Measurements from ENCODE around the gene CREB5. TPM values are rescaled to one million over a fixed set of nuclear protein-coding genes. Genes with fewer than 3 reads are reported as not detected.

CREB5 gene
- total RNA-seq, 4 donors from 2014 or later: 0.88 to 31.4 (median 15.9) TPM

DNA sequence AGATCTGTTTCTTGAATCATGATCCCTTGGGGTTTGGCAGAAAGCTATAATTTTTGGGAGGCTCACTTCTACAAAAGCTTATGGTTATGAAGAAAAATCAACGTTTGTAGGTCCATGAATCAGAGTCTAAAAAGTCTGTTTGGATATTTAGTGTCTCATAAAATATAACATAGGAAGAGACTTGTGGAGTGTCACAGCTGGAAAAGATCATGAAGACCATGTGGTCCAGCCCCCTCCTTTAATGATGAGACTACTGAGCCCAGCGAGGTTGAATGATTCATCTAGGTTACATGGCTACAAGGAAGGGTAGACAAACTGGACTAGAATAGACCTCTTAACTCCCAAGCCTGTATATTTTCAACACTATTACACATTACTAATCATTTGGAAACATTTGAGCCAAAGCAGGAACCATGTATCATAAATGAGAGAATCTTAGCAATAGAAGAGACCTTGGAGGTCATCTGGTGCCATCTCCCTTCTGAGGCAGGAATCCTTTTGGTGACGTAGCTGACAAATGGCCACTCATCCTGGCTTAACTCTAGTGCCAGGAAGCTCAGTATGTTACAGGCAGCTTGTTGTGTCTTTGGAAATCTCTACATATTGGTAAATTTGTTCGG is 152.5 kb downstream of the CREB5 start:
- H3K27ac ChIP-seq: no peak overlapping the region
- no peaks in the 10 kb centered on the region for H3K27me3 ChIP-seq
- no peak for DNase-seq
- H3K4me1 ChIP-seq: no peaks in the 10 kb centered on the region
- H3K36me3 ChIP-seq: no peaks in the 10 kb centered on the region
- no peak for TF ChIP-seq POLR2A (IDR thresholded peaks at IDR 0.05)
- TF ChIP-seq, protein P1, sequence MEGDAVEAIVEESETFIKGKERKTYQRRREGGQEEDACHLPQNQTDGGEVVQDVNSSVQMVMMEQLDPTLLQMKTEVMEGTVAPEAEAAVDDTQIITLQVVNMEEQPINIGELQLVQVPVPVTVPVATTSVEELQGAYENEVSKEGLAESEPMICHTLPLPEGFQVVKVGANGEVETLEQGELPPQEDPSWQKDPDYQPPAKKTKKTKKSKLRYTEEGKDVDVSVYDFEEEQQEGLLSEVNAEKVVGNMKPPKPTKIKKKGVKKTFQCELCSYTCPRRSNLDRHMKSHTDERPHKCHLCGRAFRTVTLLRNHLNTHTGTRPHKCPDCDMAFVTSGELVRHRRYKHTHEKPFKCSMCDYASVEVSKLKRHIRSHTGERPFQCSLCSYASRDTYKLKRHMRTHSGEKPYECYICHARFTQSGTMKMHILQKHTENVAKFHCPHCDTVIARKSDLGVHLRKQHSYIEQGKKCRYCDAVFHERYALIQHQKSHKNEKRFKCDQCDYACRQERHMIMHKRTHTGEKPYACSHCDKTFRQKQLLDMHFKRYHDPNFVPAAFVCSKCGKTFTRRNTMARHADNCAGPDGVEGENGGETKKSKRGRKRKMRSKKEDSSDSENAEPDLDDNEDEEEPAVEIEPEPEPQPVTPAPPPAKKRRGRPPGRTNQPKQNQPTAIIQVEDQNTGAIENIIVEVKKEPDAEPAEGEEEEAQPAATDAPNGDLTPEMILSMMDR (IDR thresholded peaks at IDR 0.05): no peak
- no peaks in the 10 kb centered on the region for H3K9me3 ChIP-seq
- H3K4me3 ChIP-seq: no peak overlapping the region

DNA sequence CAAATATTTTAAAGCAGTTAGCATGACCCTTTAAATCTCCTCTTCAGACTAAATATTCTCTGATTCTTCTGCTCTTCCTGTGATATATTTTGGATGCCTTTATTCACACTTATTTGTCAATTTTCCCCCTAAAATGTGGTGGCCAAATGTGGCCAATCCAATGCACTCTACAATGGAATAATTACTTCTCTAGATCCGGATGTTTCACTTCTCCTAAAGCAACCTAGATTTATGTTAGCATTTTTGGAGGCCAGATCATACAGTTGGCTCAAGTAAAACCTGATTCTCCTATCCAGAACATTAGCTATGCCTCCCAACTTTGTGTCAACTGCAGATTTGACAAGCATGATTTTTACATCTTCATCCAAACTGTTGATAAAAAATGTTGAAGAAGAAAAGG is 153.7 kb downstream of the CREB5 start:
- no peak overlapping the region for H3K4me3 ChIP-seq
- DNase-seq: no peak
- no peak overlapping the region for H3K27ac ChIP-seq
- no peak for TF ChIP-seq POLR2A (IDR thresholded peaks at IDR 0.05)
- TF ChIP-seq, protein P1 (IDR thresholded peaks at IDR 0.05): no peak
- H3K36me3 ChIP-seq: no peaks in the 10 kb centered on the region
- no peaks in the 10 kb centered on the region for H3K9me3 ChIP-seq
- H3K4me1 ChIP-seq: no peaks in the 10 kb centered on the region
- no peaks in the 10 kb centered on the region for H3K27me3 ChIP-seq

DNA sequence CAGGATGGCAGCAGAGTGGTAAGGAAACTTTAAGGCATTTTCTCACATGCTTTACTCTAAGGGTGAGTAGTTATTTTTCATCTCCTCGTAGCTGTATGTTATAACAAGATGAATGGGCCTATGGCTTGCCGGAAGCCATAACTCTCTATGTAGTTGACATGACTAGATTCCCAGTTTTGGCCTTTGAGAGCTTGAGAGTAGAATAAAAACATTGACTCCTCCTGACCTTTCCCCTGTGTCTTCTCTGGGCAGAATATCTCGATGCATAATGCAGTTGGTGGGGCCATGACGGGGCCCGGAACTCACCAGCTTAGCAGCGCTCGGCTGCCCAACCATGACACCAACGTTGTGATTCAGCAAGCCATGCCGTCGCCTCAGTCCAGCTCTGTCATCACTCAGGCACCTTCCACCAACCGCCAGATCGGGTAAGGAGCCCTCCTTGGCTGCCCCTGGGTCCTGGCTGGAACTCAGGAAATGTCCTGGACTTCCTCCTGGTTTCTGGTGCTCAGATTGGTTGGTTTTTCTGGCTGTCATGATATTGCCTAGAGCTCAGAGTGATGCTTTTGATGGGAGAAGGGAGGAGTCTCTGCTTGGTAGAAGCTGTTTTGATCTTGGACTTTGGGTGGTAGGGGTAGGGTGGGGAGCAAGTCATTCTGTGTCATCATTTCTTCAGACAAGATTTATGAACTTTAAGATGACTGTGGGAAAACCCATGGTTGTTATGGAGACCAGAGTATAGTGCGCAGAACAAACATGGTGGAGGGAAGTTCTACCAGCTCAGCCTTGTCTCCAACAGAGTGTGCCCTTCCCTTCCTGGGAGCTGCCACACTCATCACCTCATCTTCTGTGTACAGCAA is 158.0 kb downstream of the CREB5 start:
- TF ChIP-seq, protein P1 (IDR thresholded peaks at IDR 0.05): no peak
- TF ChIP-seq POLR2A (IDR thresholded peaks at IDR 0.05): no peak
- H3K4me1 ChIP-seq: no peaks in the 10 kb centered on the region
- DNase-seq: peak in 1 of 3 donors; percentile 18
- H3K36me3 ChIP-seq: no peaks in the 10 kb centered on the region
- no peaks in the 10 kb centered on the region for H3K9me3 ChIP-seq
- no peak overlapping the region for H3K4me3 ChIP-seq
- H3K27ac ChIP-seq: no peak overlapping the region
- H3K27me3 ChIP-seq: no peaks in the 10 kb centered on the region

DNA sequence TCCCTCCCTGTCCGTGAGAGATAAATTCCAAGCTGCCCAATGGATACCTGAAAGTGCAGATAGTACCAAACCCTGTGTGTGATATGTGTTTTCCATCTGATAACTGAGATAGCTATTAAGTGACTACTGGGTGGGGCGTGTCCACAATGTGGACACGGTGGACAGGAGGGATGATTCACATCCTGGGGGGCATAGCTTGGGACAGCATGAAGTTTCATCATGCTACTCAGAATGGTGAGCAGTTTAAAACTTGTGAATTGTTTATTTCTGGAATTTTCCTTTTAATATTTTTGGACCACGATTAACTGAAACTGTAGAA is 158.6 kb downstream of the CREB5 start:
- Histone ChIP-seq H3K27me3 (no peaks in the 10 kb centered on the region), H3K36me3 (no peaks in the 10 kb centered on the region), H3K4me1 (no peaks in the 10 kb centered on the region), H3K27ac (no peak overlapping the region), H3K9me3 (no peaks in the 10 kb centered on the region), H3K4me3 (no peak overlapping the region)
- DNase-seq: no peak
- TF ChIP-seq, protein P1 (IDR thresholded peaks at IDR 0.05): no peak
- no peak for TF ChIP-seq POLR2A (IDR thresholded peaks at IDR 0.05)

DNA sequence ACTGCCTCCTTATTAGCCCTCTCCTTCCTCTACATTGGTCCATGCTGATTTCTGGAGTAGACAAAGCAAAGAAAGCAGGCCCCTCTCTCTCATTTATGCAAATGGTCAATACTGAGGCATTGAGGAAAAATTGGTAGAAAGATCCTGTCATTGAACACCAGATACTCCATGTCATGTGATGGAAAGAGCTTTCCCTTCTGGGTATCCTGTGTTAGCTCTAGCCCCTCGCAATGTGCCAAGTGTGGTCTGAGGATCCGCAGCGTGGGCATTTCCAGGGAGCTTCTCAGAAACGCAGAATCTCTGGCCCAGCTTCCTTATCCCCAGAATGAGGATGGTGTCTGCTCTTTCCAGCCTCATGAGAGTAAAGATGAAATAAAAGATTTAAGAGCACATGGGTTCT is 159.1 kb downstream of the CREB5 start:
- Histone ChIP-seq H3K4me3 (no peak overlapping the region), H3K27me3 (no peaks in the 10 kb centered on the region), H3K9me3 (no peaks in the 10 kb centered on the region), H3K36me3 (no peaks in the 10 kb centered on the region), H3K27ac (no peak overlapping the region), H3K4me1 (no peaks in the 10 kb centered on the region)
- DNase-seq: no peak
- TF ChIP-seq, protein P1 (IDR thresholded peaks at IDR 0.05): no peak
